Measurements from ENCODE around the gene YAF2.

Gene YAF2

GRCh38 chr12:42238240-42239140, at the start of gene YAF2:
YAF2 (minus strand) TSS chr12:42238248; CDS start chr12:42238180, 68 bp downstream.
- no peaks in the 10 kb centered on the region for H3K27me3 Mint-ChIP-seq
- peaks cover 16% of the 10 kb centered on the region for H3K4me1 Mint-ChIP-seq
- peak within 1 kb of the TSS; percentile 90 for H3K4me3 Mint-ChIP-seq
- peak; percentile 80 for ATAC-seq (ENCODE audit: low read depth)
- DNase-seq (ENCODE audit: low spot score in 2 of 2) = peak; percentile 67 to 72
- no peaks in the 10 kb centered on the region for H3K36me3 Mint-ChIP-seq
- H3K9me3 Mint-ChIP-seq = no peaks in the 10 kb centered on the region
- peak within 1 kb of the TSS; percentile 95 for H3K27ac Mint-ChIP-seq

- Mint-ChIP-seq H3K9me3 (no peaks in the 10 kb centered on the region), H3K4me1 (peaks cover 2% of the 10 kb centered on the region), H3K36me3 (no peaks in the 10 kb centered on the region), H3K4me3 (no peak overlapping the region), H3K27me3 (peaks cover 12% of the 10 kb centered on the region), H3K27ac (no peak overlapping the region)
- ATAC-seq (ENCODE audit: low read depth) (no peak), DNase-seq (ENCODE audit: low spot score in 2 of 2) (no peak)
These were observed 48.7 kb upstream of the YAF2 start for GRCh38 chr12:42286741-42287140.

DNA sequence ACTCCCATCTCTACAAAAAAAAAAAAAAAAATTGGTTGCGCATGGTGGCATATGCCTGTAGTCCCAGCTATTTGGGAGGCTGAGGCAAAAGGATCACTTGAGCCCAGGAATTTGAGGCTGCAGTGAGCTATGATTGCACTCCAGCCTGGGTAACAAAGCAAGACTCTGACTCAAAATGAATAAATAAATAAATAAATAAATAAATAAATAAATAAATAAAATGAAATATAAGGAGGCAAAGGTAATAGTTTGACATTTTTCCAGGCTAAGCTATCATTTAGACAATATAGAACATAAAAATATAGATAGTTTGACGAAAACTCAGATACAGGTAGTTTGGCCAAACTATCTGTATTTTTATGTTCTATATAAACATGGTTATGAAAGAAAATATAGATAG, 47.4 kb upstream of the YAF2 start:
- DNase-seq (ENCODE audit: low spot score in 2 of 2) = no peak
- no peak overlapping the region for H3K4me3 Mint-ChIP-seq
- H3K27ac Mint-ChIP-seq = no peak overlapping the region
- no peak for ATAC-seq (ENCODE audit: low read depth)
- H3K9me3 Mint-ChIP-seq = no peaks in the 10 kb centered on the region
- peaks cover 2% of the 10 kb centered on the region for H3K4me1 Mint-ChIP-seq
- H3K27me3 Mint-ChIP-seq = peaks cover 12% of the 10 kb centered on the region
- H3K36me3 Mint-ChIP-seq = no peaks in the 10 kb centered on the region

- Mint-ChIP-seq H3K27ac (no peak overlapping the region), H3K36me3 (no peaks in the 10 kb centered on the region), H3K27me3 (peaks cover 14% of the 10 kb centered on the region), H3K4me3 (no peak overlapping the region), H3K9me3 (no peaks in the 10 kb centered on the region), H3K4me1 (peaks cover 2% of the 10 kb centered on the region)
- DNase-seq (ENCODE audit: low spot score in 2 of 2) (no peak), ATAC-seq (ENCODE audit: low read depth) (no peak)
These were observed 46.8 kb upstream of the YAF2 start for GRCh38 chr12:42284876-42285275.

DNA sequence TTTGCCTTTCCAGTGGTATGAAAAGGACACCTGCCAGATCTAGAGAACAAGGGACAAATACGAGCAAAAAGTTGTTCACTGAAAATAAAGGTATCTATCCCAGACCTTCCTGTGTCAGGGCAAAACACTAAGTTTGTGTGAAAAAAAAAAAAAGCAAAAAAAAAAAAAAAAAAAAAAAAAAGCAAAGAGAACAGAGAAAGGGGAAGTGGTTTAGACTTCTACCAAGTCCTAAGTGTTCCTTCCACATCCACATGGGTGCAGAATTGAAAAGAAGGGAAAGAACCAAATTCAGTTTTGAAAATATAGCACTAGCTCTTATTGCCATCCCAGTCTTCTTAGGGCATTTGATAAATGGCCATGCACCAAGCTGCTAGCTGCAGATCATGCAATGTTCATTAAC, 46.1 kb upstream of the YAF2 start:
- DNase-seq (ENCODE audit: low spot score in 2 of 2) (no peak), ATAC-seq (ENCODE audit: low read depth) (peak; percentile 56)
- Mint-ChIP-seq H3K36me3 (no peaks in the 10 kb centered on the region), H3K4me3 (no peak overlapping the region), H3K27ac (no peak overlapping the region), H3K4me1 (peaks cover 2% of the 10 kb centered on the region), H3K9me3 (no peaks in the 10 kb centered on the region), H3K27me3 (peaks cover 11% of the 10 kb centered on the region)

DNA sequence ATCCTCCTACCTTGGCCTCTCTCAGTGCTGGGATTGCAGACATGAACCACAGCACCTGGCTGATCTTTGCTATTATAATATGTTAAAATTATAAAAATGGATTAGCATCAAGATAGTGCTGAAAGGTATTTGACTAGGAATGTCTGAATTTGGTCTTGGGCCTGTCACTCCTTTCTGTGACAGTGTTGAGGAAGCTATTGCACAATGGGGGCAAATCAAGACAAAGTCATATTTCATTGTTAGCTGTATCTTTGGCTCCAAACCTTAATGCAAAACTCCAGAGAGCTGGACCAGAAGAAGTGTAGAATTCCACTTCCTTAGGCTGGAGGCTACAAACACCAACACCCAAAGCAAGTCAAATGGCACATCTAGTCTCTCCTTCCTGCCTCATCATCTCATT, 45.7 kb upstream of the YAF2 start:
- no peaks in the 10 kb centered on the region for H3K36me3 Mint-ChIP-seq
- no peak overlapping the region for H3K4me3 Mint-ChIP-seq
- no peak overlapping the region for H3K27ac Mint-ChIP-seq
- peaks cover 12% of the 10 kb centered on the region for H3K27me3 Mint-ChIP-seq
- no peaks in the 10 kb centered on the region for H3K9me3 Mint-ChIP-seq
- ATAC-seq (ENCODE audit: low read depth) = no peak
- DNase-seq (ENCODE audit: low spot score in 2 of 2) = no peak
- H3K4me1 Mint-ChIP-seq = peaks cover 2% of the 10 kb centered on the region

DNA sequence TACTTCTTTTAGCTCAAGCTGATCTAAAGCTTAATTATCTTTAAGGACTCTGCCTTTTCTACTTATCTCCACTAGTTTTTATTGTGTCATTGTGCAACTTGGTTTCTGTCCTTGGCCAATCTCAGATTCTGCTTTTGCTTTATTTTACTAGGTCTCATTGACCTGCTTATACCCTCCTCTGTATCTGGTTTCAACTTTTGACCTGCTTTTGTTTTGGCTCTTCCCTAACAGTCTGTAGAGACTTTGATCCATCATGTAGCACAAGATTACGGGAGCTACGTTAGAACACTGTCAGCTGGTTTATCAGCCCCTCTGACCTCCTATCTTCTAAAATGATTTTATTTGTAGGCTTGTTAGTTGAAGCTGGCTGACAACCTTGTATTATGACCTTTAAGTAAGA, 44.2 kb upstream of the YAF2 start:
- no peak overlapping the region for H3K27ac Mint-ChIP-seq
- H3K4me3 Mint-ChIP-seq = no peak overlapping the region
- no peaks in the 10 kb centered on the region for H3K36me3 Mint-ChIP-seq
- no peaks in the 10 kb centered on the region for H3K9me3 Mint-ChIP-seq
- DNase-seq (ENCODE audit: low spot score in 2 of 2) (no peak), ATAC-seq (ENCODE audit: low read depth) (no peak)
- peaks cover 2% of the 10 kb centered on the region for H3K4me1 Mint-ChIP-seq
- H3K27me3 Mint-ChIP-seq = peaks cover 6% of the 10 kb centered on the region

DNA sequence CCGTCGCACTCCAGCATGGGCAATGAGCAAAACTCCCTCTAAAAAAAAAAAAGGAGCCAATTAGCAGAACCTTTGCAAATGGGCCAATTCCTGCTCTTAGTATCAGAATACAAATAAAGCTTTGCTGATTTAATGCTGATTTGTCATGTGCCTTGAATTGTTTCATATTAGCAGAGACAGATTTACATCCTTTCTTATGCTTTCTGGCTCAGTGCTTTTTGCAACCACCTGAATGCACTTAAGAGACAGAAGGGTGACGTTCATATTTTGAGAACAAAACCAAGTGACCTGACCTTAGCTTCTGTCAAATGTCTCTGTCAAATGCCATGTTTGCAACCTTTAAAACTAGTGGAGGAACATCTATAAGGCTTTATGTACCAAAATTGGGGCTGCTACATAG, 43.8 kb upstream of the YAF2 start:
- Mint-ChIP-seq H3K4me3 (no peak overlapping the region), H3K4me1 (peaks cover 2% of the 10 kb centered on the region), H3K27ac (no peak overlapping the region), H3K27me3 (peaks cover 8% of the 10 kb centered on the region), H3K36me3 (no peaks in the 10 kb centered on the region), H3K9me3 (no peaks in the 10 kb centered on the region)
- ATAC-seq (ENCODE audit: low read depth) = no peak
- no peak for DNase-seq (ENCODE audit: low spot score in 2 of 2)

GRCh38 chr12:42281278-42281677, 43.2 kb upstream of the YAF2 start:
- Mint-ChIP-seq H3K27me3 (peaks cover 8% of the 10 kb centered on the region), H3K4me3 (no peak overlapping the region), H3K36me3 (no peaks in the 10 kb centered on the region), H3K9me3 (no peaks in the 10 kb centered on the region), H3K27ac (no peak overlapping the region), H3K4me1 (peaks cover 2% of the 10 kb centered on the region)
- no peak for ATAC-seq (ENCODE audit: low read depth)
- no peak for DNase-seq (ENCODE audit: low spot score in 2 of 2)

- Mint-ChIP-seq H3K4me1 (no peaks in the 10 kb centered on the region), H3K27me3 (peaks cover 9% of the 10 kb centered on the region), H3K27ac (no peak overlapping the region), H3K9me3 (peaks cover 1% of the 10 kb centered on the region), H3K4me3 (no peak overlapping the region), H3K36me3 (no peaks in the 10 kb centered on the region)
- ATAC-seq (ENCODE audit: low read depth) = no peak
- DNase-seq (ENCODE audit: low spot score in 2 of 2) = no peak
These were observed 40.1 kb upstream of the YAF2 start for GRCh38 chr12:42278128-42278510.

DNA sequence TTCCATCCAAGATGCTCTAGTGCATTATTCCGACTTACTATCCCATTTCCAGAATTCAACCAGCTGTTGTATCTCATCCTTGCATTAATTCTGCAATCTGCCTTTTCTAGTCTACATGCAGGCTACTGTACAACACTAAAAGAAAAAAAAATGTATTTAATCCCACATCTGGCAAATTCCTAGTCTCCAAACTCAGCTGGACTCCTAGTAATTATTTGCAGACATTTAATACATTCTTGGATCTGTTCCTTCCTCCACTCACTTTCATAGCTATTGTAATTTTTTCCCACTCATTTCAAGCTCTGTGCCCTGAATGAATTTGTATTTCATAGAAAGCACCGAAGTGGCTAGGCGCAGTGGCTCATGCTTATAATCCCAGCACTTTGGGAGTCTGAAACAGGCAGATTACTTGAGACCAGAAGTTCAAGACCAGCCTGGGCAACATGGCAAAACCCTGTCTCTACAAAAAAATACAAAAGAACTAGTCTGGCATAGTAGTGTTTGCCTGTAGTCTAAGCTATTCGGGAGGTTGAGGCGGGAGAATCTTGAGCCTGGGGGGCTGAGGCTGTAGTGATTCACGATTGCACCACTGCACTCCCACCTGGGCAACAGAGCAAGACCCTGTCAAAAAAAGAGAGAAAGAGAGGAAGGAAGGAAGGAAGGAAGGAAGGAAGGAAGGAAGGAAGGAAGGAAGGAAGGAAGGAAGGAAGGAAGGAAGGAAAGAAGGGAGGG, 39.5 kb upstream of the YAF2 start:
- Mint-ChIP-seq H3K9me3 (peaks cover 1% of the 10 kb centered on the region), H3K27me3 (peaks cover 10% of the 10 kb centered on the region), H3K4me1 (no peaks in the 10 kb centered on the region), H3K4me3 (no peak overlapping the region), H3K27ac (no peak overlapping the region), H3K36me3 (no peaks in the 10 kb centered on the region)
- ATAC-seq (ENCODE audit: low read depth) = no peak
- DNase-seq (ENCODE audit: low spot score in 2 of 2) = no peak

DNA sequence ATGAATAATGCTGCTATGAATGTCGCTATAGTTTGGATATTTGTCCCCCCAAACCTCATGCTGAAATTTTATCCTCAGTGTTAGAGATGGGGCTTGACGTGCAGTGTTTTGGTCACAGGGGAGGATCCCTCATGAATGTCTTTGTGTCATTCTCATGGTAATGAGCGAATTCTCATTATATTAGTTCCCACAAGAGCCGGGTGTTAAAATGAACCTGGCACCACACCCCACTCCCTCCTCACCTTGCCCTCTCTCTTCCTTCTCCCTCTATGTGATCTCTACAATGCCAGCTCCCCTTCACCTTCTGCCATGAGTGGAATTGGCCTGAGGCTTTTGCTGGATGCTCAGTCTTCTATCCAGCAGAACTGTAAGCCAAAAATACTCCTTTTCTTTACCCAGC, 37.5 kb upstream of the YAF2 start:
- H3K9me3 Mint-ChIP-seq = peaks cover 1% of the 10 kb centered on the region
- peaks cover 16% of the 10 kb centered on the region for H3K27me3 Mint-ChIP-seq
- peaks cover 3% of the 10 kb centered on the region for H3K4me1 Mint-ChIP-seq
- DNase-seq (ENCODE audit: low spot score in 2 of 2) = no peak
- H3K36me3 Mint-ChIP-seq = no peaks in the 10 kb centered on the region
- no peak overlapping the region for H3K27ac Mint-ChIP-seq
- H3K4me3 Mint-ChIP-seq = no peak overlapping the region
- no peak for ATAC-seq (ENCODE audit: low read depth)

DNA sequence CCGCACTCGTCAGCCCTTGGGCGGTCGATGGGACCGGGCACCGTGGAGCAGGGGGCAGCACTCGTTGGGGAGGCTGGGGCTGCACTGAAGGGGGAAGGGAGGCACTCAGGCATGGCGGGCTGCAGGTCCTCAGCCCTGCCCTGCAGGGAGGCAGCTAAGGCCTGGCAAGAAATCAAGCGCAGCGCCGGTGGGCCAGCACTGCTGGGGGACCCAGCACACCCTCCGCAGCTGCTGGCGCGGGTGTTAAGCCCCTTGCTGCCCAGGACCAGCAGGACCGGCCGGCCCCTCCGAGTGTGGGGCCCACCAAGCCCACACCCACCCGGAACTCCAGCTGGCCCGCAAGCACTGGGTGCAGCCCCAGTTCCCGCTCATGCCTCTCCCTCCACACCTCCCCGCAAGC, 35.7 kb upstream of the YAF2 start:
- peaks cover 1% of the 10 kb centered on the region for H3K9me3 Mint-ChIP-seq
- no peak for ATAC-seq (ENCODE audit: low read depth)

GRCh38 chr12:42270596-42270995, 32.5 kb upstream of the YAF2 start:
- H3K9me3 Mint-ChIP-seq = peaks cover 1% of the 10 kb centered on the region
- no peak overlapping the region for H3K4me3 Mint-ChIP-seq
- H3K27ac Mint-ChIP-seq = no peak overlapping the region
- H3K36me3 Mint-ChIP-seq = no peaks in the 10 kb centered on the region
- no peak for ATAC-seq (ENCODE audit: low read depth)
- no peak for DNase-seq (ENCODE audit: low spot score in 2 of 2)
- H3K4me1 Mint-ChIP-seq = peaks cover 3% of the 10 kb centered on the region
- peaks cover 9% of the 10 kb centered on the region for H3K27me3 Mint-ChIP-seq

More for the DNA sequence above, 35.7 kb upstream of the YAF2 start:
- H3K4me3 Mint-ChIP-seq = no peak overlapping the region
- peaks cover 13% of the 10 kb centered on the region for H3K27me3 Mint-ChIP-seq
- peaks cover 3% of the 10 kb centered on the region for H3K4me1 Mint-ChIP-seq
- DNase-seq (ENCODE audit: low spot score in 2 of 2) = no peak
- H3K27ac Mint-ChIP-seq = no peak overlapping the region
- H3K36me3 Mint-ChIP-seq = no peaks in the 10 kb centered on the region

Data from memory B cell (primary cell).